Measurements from ENCODE around the gene TIGD4.

The TIGD4 gene

DNA sequence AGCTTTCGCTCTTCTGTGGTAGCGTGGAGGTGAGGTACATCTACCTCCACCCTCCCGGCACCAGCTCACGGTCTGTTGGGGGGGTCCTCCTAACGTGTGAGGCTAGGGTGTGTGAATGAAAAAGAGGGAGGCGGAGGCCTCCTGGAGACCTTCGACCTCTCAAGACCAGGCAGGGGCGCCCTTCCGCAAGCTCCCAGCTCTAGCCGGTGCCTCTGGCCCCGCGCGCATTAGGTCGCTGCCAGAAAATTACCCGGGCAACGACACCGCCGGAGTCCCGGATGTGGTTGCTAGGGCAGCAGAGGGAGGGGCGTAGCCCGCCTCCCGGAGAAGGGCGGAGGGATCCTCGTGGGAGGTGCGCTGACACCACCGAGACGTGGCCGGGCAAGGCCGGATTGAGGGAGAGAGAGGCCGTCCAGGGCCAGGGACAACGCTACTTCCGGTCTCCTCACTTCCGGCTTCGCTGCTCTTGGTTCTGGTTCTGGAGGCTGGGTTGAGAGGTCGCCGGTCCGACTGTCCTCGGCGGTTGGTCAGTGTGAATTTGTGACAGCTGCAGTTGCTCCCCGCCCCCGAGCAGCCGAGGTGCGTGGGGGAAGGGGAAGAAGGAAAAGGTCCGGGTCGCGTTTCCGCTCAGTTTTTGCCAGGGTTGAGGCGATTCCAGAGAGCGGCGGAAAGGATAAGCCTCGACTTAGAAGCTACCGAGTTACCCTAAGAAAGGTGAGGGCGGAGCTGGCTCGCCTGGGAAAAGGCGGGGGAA lies at the start of gene TIGD4, which contains the start of gene ARFIP1:
TSS of gene TIGD4 (minus strand) at position 218 of the 754 bp plus-strand sequence. CDS start 8,726 bp downstream, outside the sequence.
TSS of gene ARFIP1 (plus strand) at position 442 of the 754 bp plus-strand sequence. CDS start 49,680 bp downstream, outside the sequence.
- DNase-seq = peak; percentile 93 to 95

DNA sequence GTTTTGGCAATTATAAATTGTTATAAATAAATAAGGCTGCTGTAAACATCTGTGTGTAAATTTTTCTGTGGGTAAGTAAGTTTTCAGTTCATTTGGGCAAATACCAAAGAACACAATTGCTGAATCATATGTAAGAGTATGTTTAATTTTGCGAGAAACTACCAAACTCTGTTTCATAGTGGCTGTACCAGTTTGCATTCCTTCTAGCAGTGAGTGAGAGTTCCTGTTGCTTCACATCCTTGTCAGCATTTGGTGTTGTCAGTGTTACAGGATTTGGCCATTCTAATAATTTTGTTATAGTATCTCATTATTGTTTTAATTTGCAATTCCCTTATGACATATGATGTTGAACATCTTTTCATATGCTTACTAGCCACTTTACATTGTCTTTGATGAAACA lies 48.6 kb upstream of the TIGD4 start:
- no peak for DNase-seq

DNA sequence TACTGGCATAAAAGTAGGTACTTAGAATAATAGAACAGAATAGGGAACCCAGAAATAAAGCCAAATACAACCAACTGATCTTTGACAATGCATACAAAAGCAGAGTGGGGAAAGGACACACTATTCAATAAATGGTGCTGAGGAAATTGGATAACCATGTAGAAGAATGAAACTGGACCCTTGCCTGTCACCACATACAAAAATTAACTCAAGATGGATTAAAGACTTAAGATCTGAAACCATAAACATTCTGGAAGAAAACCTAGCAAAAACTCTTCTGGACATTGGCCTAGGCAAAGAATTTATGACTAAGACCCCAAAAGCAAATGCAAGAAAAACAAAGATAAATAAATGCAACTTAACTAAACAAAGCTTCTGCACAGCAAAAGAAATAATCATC lies 45.8 kb upstream of the TIGD4 start:
- DNase-seq = no peak

DNA sequence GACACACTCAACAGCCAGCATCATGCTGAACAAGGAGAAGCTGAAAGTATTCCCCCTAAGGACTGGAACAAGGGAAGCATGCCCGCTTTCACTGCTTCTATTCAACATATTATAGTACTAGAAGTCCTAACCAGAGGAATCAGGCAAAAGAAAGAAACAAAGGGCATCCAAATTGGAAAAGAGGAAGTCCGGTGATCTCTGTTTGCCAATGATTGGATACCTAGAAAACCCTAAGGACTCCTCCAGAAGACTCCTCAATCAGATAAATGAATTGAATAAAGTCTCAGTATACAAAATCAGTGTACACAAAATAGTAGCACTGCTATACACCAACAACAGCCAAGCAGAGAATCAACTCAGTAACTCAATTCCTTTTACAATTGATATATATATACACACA lies 45.0 kb upstream of the TIGD4 start:
- DNase-seq = no peak

DNA sequence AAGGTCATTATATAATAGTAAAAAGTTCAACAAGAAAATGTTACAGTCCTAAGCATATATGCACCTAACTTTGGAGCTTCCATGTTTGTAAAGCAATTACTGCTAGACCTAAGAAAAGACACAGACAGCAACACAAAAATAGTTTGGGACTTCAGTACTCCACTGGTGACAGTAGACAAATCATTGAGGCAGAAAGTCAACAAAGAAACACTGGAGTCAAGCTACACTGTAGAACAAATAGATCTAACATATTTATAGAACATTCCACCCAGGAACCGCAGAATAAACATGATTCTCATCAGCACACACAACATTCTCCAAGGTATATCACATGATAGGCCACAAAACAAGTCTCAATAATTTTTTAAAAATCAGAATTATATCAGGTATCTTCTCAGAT lies 42.8 kb upstream of the TIGD4 start:
- no peak for DNase-seq

DNA sequence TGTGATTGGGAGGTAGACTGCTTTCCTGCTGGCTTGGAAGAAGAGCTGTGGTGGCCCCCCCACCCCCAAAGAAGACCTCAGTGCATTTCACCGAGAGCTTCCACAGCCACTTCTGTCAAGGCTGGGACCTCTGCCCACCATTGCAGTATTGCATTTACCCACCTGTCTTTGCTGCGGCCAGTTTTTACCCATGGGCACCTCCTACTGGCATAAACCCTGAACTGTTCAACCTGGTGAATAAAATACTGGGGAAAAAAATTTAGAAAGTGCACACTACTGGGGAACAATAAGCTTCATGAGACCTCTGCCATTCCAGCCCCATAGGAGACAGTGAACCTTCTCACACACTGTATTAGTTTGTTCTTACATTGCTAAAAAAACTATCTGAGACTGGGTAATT lies 40.5 kb upstream of the TIGD4 start:
- no peak for DNase-seq

DNA sequence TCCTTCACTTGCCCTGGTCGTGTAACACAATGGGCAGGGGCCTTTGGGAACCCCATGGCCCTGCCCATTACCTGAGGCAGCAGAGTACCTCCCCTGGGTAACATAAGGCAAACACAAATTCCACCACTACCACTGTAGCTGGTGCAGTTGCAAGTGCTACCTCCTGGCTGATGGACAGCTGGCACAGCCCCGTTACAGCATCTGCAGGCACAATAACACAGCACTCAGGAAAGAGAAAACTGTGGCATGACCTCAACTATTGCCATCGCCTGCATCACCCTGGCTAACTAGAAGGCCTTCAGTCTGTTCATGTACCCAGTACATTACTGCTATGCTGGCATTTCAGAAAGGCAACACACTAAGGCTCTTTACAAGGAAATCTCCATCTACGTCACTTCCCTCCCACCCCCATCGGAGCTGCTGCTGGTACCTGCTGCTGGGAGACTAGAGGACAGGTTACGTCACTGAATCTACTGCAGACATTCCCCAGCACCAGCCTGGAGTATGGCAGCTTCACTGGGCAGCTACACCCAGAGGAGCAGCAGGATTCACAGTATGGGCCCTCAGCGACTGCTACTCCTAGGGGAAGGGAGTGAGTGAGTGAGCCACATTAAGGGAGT lies 39.6 kb upstream of the TIGD4 start:
- no peak for DNase-seq

DNA sequence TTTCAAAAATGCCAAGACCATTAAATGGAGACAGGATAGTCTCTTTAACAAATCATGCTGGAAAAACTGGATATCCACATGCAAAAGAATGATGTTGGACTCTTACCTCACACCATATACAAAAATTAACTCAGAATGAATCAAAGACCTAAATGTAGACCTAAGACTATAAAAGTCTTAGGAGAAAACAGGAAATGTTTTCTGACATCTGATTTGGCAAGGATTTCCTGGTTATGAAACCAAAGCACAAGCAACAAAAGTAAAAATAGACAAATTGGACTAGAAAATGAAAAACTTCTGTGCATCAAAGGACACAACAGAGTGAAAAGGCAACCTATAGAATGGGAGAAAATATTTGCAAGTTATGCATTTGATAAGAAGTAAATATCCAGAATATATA lies 37.8 kb upstream of the TIGD4 start:
- no peak for DNase-seq

DNA sequence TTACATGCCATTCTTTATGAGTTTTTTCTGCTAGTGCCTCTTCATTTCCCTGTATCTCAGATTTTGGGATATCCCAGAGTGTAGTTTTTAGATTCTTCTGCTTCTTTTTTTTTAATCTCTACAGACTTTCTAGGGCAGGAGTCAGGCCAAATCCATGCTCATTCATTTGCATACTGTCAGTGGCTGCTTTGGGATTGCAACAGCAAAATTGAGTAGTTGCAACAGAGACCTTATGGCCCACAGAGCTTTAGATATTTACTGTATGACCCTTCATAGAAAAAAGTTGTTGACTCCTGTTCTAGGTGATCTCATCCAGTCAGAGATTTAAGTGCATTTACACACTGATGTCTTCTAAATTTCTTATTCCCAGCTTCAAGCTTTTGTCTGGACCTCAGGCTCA lies 35.5 kb upstream of the TIGD4 start:
- no peak for DNase-seq

DNA sequence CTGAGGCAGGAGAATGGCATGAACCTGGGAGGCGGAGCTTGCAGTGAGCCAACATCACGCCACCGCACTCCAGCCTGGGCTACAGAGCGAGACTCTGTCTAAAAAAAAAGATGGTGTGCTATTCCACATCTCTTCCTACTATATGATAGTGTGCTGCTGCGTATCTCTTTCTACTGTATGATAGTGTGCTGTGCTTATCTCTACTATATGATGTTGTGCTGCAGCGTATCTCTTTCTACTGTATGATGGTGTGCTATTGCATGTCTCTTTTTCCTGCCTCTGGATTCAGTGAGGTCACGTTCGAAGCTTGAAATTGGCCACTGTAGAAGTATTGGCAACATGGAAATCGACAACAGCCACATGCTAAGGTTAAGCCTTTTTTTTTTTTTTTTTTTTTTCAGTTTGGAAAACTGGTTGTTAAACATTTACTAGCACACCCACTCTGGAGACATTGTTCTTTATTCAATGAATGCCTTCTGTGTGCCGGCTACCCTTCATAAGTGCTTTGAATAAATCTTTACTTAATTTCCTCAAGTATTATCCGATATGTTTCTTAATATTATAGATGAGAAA lies 31.3 kb upstream of the TIGD4 start:
- DNase-seq = no peak

DNA sequence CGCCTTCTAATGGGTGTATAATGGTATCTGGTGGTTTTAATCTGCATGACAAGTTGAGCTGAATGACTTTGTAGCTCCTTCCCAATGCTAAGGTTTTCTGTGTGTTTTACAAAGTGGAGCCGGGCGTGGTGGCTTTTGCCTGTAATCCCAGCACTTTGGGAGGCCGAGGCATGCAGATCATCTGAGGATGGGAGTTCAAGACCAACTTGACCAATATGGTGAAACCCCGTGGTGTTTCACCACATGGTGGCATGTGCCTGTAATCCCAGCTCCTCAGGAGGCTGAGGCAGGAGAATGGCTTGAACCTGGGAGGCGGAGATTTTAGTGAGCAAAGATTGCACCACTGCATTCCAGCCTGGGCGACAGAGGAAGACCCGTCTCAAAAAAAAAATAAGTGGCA lies 29.1 kb upstream of the TIGD4 start:
- no peak for DNase-seq

DNA sequence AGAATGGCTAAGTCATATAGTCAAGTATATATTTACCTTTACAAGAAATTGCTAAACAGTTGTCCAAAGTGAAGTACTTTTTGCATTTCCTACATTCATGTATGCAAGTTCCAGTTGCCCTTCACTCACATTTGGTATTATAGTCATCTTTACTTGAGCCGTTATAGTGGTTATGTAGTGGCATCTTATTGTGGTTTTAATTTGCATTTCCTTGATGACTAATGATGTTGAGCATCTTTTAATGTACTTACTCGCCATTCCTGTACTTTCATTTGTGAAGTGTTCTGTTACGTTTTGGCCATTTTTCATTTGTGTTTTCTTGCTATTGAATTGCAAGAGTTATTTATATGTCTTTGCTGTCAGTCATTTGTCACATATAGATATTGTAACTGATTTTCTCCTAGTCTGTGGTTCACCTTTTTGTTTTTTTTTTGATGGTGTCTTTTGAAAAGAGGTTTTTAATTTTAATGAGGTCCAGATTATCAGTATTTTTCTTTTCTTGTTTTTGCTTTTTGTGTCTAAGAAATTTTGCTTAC lies 27.8 kb upstream of the TIGD4 start:
- no peak for DNase-seq

DNA sequence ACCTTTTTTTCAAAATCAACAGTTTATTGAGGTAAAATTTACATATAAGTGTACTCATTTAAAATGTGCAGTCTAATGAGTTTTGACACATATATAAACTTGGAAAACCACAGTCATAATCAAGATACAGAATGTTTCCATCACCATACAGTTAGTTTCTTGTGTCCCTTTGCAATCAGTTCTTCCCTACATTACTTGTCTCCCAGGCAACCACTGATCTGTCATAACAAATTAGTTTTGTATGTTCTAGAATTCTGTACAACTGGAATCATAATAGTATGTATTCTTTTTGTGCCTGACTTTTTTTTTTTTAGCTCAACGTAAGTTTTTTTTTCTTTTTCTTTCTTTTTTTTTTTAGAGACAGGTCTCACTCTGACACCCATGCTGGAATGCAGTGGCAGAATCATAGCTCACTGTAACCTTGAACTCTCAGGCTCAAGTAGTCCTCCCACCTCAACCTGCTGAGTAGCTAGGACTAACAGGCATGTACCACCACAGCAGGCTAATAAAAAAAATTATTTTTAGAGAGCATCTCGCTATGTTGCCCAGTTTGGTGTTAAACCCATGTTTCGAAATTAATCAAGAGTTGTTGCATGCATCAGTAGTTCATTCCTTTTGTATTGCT lies 27.1 kb upstream of the TIGD4 start:
- no peak for DNase-seq

DNA sequence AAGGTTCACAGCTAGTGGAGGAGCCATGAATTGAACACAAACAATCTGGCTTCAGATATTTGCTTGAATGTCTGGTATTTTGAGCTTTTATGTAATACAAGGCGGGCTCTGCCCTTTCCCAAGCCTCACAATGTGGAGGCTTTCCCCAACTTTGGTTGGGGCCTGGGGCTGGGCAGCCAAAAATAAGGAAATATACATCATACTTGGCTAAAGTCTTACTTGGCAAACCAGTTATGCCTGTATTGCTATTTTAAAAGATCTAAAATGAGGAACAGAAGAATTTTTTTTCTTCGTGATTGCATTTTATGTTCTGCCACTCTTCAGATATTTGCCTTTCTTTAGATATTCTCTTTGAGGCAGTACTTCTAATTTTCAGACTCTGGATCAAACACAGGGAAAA lies 26.3 kb upstream of the TIGD4 start:
- DNase-seq = no peak

DNA sequence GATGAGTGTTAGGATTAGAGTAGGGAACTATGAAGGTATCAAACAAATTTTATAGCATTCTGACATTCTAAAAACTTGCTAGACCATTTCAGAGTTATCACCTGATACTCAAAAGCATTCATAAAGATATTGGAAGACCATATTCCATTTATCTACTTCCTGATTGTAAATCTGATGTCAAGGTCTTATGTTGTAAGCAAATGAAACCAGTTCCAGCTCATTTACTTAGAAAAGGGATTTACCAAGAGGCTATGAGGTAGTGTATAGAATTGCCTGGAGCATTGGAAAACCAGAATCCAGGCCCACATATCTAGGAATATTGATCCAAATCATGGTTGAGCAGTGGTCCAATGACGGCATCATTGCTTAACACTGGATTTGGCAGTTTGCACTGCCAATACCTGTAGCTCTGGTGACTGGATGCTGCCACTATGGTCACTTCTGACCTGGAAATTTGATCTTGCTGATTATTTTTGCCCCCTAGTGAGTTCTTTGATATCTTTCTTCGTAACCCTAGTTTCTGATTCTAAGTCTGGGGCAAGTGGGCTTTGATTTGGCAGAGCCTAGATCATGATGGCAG lies 25.6 kb upstream of the TIGD4 start:
- no peak for DNase-seq

DNA sequence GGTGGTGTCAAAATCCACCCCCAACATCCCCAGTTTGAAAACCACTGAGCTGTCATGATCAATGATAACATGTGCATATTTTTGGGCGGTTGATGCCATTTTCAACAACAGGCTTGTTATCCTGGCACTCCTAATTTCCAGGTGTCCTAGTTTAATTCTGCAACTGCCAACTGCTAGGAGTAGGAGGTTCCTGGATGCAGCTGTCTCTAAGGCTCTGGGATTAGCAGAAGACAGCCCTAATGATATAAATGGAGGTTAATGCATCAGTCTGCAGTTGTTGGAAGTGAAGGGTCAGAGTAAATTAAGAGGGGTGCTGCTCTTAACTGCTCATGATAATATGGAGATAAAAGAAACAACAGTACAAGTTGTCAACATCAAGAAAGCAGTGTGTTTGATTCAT lies 24.0 kb upstream of the TIGD4 start:
- no peak for DNase-seq

DNA sequence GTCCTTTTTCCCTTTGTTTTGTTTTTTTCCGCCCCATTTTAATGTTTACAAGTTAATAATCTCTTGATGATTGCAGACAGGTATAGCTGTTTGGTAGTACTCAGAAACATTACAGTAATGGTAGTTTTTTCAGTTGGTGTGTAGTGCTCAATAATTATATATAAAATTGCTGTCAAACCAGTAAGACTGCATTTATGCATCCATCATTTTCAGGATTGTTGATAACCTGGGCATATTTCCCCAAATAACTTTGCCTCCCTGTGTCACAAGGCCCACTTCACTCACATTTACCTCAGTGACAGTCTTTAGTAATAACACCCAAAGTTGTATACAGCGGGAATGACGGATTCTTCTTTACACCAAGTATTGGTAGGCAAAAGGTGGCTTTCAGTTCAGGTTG lies 16.4 kb upstream of the TIGD4 start:
- DNase-seq = no peak

DNA sequence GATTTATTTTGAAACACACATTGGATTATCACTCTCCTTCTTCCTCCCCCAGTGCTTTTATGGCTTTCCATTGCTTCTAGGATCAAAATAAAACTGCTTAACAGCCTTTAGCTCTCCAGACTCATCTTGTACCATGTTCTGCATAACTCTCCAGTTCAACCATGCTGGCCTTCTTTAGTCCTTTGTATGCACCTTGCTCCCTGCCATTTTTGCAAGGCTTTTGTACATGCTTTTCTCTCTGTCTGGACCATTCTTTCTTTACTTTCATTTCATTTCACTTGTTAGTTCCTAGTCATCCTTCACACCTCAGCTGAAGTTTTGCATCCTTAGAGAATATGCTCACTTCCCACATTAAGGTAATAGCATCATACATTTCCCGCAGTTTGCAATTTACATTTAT lies 7.1 kb upstream of the TIGD4 start:
- no peak for DNase-seq

DNA sequence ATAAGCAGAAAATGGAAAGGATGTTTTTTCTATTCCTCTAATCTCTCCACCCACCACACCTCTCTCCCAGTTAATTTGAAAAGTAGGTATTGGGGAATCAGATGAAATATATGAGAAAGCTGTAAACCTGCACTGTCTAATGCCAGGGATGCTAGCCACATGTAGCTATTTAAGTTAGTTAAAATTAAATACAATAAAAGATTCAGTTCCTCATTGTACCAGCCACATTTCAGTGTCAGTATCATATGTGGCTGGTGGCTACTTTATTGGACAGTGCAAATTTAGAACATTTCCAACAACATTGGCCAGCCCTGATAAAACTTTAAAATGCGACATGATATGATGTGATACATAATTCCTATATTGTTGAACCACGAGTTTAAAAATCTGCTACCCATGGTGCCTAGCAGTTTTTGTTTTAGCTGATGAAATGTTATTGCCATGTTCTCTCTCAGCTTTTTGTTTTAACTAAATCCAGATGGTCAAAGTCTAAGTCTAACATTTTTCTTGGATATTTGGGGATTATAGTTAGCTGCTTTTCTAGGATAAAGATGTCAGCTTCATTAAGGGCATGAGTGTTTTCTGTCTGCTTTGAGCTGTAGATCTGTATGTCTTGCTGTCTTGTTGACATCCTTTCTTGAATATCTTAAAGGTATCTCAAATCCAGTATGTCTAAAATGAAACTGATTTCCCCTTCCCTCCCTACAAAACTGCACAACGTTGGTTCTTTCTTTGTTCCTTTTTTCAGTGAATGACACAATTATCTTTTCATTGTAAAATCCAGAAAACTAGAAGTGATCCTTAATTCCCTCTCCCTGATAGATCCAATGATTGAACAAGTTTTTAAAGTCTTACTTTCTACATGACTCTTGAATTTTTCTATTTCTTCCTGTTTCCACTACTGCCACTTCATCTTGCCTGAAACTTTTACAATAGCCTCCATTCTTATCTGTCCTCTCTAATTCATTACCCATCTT lies 6.4 kb upstream of the TIGD4 start:
- DNase-seq = no peak

DNA sequence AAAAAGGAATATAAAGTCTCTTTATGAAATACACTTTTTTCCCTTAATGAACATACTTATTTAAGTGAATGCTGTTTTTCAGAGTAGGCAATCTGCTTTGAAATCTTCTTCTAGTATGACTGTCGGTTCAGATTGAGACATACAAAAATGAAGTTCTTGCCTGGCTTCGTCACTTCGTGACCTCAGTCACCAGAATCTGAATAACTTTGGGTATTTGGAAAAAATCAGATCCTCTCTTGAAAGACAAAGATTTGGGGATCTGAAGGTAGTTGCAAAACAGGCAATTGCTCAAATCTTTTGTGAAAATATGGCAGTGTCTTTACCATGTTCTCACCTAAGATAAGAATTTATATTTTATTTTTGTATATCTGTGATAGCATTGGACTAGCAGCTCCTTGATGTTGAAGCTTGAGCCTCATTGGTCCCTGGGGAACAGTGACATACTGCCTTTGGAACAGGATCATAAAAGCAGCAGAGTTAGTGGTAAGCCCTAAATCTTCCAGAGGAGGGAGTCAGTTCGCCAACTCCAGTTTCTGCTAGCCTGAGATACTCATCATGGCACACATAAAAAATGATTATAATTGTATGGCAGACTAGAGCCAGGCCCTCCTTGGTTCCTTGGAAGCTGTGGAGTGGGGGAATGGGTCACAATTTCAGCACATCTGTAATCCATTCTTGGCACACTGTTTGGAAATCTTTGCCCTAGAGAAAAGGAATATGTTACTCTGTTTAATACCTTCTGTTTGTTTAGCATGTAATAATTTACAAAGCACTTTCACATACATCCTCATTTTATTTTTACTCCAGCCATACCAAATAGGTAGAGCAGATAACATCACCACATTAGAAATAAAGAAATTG lies 5.2 kb upstream of the TIGD4 start:
- DNase-seq = no peak

DNA sequence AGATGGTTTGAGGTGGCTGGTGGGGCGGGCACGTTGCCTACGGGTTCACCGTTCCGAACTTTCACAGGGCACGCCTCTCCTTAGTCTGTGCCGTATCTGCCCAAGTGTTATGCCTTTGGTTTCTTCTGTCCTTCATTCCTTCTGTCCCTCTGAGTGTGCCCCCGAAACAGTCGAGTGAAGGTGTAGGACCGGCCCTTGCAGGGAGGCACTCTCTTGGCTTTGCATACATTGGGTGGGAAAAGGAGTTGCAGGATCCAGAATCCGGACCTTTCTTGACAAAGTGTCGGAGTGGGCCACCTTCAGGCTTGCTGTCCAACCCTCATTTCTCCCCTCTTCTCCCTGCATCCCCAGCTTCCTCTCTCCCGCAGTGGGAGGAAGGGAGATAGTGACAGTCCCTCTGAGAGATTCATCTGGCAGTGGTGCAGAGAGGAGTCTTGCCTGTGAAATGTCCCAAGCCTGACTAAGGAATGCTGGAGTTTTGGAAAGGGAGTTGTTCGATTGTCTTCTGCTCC lies 793 bp upstream of the TIGD4 start:
- no peak for DNase-seq

Data from stimulated activated CD4-positive, alpha-beta T cell treated with anti-CD3 and anti-CD28 coated beads, Interleukin-2, amount 100 ng/mL, for 24 hours (primary cell).